Measurements from ENCODE around the gene SSTR3. TPM values are rescaled to one million over a fixed set of nuclear protein-coding genes. Genes with fewer than 3 reads are reported as not detected.

SSTR3 gene
- total and polyA plus RNA-seq, 9 of the 15 experiments (the other 6 are each of a cell fraction or from before 2014, with no cell fraction given): 0.03 TPM; not detected in 8

DNA sequence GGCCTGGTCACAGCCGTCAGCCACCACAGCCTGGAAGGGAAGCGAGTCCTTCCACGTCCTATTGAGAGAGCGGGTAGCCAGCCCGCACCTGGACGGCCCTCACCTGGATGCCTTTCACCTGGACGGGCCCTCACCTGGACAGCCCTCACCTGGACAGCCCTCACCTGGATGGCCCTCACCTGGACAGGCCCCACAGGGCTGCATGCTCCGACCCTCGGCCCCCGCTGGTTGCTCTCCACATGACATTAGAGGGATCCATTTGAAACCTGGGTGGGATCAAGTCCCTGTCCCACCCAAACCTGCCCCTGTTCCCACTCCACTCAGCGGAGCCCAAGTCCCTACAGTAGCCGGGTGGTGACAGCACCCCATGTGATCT, 27.9 kb downstream of the SSTR3 start:
- no peak for FAIRE-seq
- DNase-seq (ENCODE audit: extremely low read depth in 1 of 4, low spot score in 3 of 4): no peak
- no peak overlapping the region for H3K4me3 ChIP-seq
- ChIA-PET POLR2A (interaction anchor here (1.3 kb wide), 1 partner anchor 9 kb away, joined by 3 read pairs; no protein-coding TSS in a partner anchor), CTCF (ENCODE audit: low intra/inter-chr PET ratio) (no interaction called here)
- no peak for ATAC-seq
- peaks cover 4 to 34% of the 10 kb centered on the region in 2 experiments; a peak in 4 of 5 replicates for H3K4me1 ChIP-seq (replicated peaks in 1 of 2; ENCODE audit: control insufficient read depth in 2 of 2, insufficient read depth in 2 of 2, low read length in 2 of 2)
- H4K20me1 ChIP-seq (replicated peaks; ENCODE audit: control insufficient read depth, insufficient read depth, low read length): 0 out of 2 replicates have a peak, but pooled peaks cover 3% of the 10 kb centered on the region
- peaks cover 0 to 40% of the 10 kb centered on the region in 2 experiments; a peak in 2 of 5 replicates for H3K27me3 ChIP-seq (ENCODE audit: control insufficient read depth in 2 of 2, insufficient read depth in 2 of 2, low read length in 2 of 2)
- intact Hi-C loops (cut with micrococcal nuclease): no loop called here
- H3K27ac ChIP-seq (ENCODE audit: extremely low read depth, low read depth, low read length): no peak overlapping the region
- no peak for TF ChIP-seq MEIS2 (IDR thresholded peaks at IDR 0.05; ENCODE audit: partially characterized antibody)
- TF ChIP-seq, protein P1, sequence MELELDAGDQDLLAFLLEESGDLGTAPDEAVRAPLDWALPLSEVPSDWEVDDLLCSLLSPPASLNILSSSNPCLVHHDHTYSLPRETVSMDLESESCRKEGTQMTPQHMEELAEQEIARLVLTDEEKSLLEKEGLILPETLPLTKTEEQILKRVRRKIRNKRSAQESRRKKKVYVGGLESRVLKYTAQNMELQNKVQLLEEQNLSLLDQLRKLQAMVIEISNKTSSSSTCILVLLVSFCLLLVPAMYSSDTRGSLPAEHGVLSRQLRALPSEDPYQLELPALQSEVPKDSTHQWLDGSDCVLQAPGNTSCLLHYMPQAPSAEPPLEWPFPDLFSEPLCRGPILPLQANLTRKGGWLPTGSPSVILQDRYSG (tag; conservative IDR thresholded peaks at IDR 0.05; ENCODE audit: low read depth): no peak
- TF ChIP-seq ZNF507 (tag; conservative IDR thresholded peaks at IDR 0.05): no peak
- TF ChIP-seq, protein P2, sequence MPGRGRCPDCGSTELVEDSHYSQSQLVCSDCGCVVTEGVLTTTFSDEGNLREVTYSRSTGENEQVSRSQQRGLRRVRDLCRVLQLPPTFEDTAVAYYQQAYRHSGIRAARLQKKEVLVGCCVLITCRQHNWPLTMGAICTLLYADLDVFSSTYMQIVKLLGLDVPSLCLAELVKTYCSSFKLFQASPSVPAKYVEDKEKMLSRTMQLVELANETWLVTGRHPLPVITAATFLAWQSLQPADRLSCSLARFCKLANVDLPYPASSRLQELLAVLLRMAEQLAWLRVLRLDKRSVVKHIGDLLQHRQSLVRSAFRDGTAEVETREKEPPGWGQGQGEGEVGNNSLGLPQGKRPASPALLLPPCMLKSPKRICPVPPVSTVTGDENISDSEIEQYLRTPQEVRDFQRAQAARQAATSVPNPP (IDR thresholded peaks at IDR 0.05; ENCODE audit: borderline replicate concordance, insufficient read depth, insufficient read length): no peak
- no peak for TF ChIP-seq ZNF586 (CRISPR knock-in tag; conservative IDR thresholded peaks at IDR 0.05)
- no peak for TF ChIP-seq CBFA2T3 (IDR thresholded peaks at IDR 0.05)
- TF ChIP-seq HLTF (IDR thresholded peaks at IDR 0.05): no peak
- no peak for TF ChIP-seq SMAD1 (IDR thresholded peaks at IDR 0.05; ENCODE audit: low read depth, low read length, partially characterized antibody)
- no peak for TF ChIP-seq ARHGAP35 (IDR thresholded peaks at IDR 0.05; ENCODE audit: partially characterized antibody)
- TF ChIP-seq HDAC8 (tag; IDR thresholded peaks at IDR 0.05): no peak
- no peak overlapping the region for H3K4me2 ChIP-seq (ENCODE audit: insufficient read depth, low read length)
- BruUV-seq (replicated peaks): no TSS peak
- H3K36me3 ChIP-seq (ENCODE audit: control insufficient read depth, insufficient read depth, low read length): no peaks in the 10 kb centered on the region
- no peaks in the 10 kb centered on the region for H3K9me3 ChIP-seq (replicated peaks; ENCODE audit: control insufficient read depth, insufficient read depth, low read depth, low read length)
- H3K9ac ChIP-seq (ENCODE audit: insufficient read depth in 1 of 2, low read depth in 2 of 2, low read length in 2 of 2): no peak overlapping the region
- no peaks in the 10 kb centered on the region for H3K9me1 ChIP-seq (ENCODE audit: control insufficient read depth, insufficient read depth, low read length)
- WGBS (ENCODE audit: insufficient coverage, low coverage, missing lambda C conversion rate): 8% methylated on average over 8 of the region's 12 CpGs
- no peaks in the 10 kb centered on the region for H3K79me2 ChIP-seq (ENCODE audit: control insufficient read depth, insufficient read depth, low read length)
- in situ Hi-C loops (cut with MboI): no loop called here
- no peak overlapping the region for H2AFZ ChIP-seq (ENCODE audit: low read depth, low read length)

All from K562 (cell line).